Glomerular visceral epithelial cell (primary cell): ENCODE results near the gene DAAM2.

Source experiments
- DNase-seq: peaks from one replicate; pipeline ENCODE4 v3.0.0-alpha.2; 2016; ENCODE audit errors: extremely low spot score

Gene DAAM2

DNA sequence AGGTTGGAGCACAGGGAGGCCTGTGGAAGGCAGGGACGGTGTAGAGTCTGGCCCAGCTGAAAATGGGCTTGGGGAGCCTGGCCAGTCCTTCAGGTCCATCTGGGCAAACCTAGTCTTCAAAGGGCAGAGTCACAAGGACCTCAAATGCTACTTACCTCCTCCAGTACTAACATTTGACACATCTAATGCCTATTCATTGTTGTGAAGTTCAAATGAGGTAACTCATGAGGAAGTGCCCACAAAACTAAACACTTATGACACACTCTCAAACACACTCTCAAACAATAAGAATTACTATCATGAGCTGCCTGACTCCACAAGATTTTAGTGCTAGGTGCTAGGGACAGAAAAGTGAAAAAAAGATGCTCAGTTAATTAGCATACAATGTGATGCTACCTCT lies 27.1 kb downstream of the DAAM2 start:
- no peak for DNase-seq

DNA sequence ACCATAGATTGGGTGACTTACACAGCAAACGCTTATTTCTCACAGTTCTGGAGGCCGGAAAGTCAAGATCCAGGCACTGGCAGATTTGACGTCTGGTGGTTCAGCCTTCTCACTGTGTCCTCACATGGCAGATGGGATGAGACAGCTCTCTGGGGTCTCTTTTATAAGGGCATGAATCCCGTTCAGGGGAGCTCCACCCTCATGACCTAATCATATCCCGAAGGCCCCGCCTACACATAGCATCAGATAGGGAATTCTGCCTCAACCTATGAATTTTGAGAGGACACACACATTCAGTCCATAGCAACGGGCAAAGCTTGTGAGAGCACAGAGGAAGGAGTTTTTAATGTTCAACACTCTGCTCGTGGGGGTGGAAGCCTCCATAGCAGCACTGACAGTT lies 27.5 kb downstream of the DAAM2 start:
- DNase-seq = no peak

DNA sequence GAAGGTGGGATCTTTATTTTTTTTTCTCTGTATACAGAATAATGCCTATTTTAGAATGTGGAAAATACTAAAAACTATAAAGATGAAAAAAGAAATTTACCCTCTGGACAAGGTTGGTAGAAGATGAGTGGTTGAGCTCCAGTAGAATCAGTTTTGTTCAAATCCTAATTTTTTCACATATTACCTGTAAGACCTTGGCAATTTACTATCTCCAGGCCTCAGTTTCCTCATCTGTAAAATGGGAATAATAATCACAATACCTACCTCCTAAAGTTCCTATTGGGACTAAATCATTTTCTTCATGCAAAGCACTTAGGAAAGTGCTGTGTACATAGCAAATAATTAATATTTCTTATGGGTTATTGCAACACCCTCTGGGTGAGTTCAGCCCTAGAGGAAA lies 28.4 kb downstream of the DAAM2 start:
- no peak for DNase-seq

DNA sequence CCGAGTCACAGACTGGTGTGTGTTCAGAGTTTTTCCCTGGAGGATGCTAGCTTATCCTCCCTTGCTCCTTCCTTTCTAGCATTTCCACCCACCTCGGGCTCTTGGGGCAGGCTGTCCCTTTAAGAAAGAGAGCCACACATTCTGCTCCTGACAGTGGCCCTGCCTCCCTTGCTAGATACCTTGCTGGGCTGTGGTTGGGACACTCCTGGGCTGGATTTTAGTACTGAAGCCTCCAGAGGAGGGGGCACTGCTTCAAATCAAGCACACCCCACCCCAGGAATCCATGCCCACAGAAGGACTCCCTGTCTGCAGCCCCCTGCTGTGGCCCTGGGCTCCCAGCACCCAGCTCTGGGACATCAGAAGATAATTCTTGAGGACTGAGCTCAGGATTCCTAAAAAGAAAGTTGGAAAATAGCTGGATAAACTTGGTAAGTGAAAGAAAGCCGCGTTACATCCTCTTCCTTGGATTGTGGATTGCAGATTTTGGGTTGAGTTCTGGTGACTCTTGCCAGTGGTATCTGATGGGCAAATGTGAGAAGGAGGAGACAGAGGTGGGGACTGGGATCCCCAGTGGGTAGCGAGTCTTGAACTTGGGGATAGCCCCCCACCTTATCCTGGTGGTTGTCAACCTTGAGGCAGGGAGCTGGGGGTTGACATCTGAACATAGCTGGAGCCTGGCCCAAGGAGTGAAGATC lies 29.0 kb downstream of the DAAM2 start:
- no peak for DNase-seq

DNA sequence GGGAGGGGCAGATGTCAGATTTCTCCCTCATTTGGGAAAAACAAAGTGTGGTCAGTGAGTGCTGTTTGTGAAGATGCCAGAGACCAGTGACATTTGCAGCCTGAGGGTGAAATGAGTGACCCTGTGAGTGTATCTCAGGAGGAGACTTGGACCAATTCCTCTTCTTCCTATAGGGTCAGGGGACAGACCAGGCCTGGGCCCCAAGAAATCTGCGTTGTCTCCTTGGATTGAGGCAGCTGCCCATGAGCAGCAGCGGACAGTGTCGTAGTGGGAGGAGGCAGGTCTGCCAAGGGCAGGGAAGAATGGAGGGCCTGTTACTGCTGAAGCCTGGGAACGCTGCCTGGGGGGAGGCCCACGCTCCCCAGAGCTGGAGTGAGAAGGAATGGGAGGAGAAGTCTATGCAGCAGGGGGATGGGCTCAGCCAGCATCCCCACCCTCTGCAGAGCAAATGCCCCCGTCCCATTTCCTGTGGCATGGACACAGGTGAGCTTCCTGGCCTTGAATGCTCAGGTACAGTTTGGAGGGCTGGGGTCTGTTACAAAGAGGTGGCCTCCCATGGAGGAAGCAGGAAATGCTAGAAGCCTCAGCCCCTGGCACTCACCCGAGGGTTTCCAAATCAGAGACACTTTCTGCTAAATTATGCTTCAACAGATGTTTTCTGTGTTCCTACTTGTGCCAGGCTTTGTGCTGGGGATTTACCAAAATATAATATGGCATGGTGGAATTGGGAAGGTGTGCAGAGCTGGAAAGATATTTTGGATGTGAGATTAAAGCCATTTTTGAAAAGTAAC lies 29.8 kb downstream of the DAAM2 start:
- DNase-seq = no peak

DNA sequence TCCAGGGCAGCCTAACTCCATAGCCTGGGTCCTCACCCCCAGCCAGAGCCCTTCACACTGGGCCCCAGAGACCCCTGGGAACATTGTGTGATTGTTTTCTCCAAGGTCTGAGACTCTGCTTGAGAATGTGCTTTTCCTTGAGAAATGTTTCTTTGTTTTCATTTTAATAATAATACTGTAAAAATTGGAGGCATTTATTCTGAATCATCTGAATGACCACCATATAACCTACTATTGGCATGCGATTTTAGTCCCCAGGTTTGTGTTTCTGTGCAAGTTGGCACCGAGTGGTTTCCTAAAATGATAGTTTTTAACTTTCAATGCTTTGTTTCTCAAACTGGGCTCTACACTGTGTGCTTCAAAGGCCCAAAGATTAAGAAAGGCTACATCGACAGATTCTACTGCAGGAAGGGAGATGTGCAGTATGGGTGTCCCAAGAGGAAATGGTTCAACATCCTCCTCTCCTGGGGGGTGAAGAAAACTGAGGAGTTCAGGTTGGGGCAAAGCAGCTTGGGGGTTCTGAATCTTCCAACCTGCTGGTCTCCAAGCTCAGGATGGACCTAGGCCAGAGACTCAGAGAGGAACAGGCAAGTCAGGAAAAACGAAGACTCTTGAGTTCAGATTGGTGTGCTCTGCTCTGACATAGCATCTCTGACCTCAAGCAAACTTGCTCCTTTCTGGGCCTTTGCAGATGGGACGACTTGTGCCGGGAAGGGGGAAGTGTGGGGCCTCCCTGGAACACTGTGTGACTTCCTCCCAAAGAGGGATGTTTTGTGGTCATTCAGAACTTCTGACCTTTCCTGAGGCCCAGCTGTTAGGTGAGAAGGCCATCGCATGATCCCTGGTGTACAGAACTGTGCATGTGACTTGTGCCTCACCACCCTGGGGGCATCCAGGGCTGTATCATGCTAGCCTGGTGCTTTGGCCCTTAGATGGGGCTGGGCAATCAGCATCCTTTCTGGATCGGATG lies 31.0 kb downstream of the DAAM2 start:
- no peak for DNase-seq

DNA sequence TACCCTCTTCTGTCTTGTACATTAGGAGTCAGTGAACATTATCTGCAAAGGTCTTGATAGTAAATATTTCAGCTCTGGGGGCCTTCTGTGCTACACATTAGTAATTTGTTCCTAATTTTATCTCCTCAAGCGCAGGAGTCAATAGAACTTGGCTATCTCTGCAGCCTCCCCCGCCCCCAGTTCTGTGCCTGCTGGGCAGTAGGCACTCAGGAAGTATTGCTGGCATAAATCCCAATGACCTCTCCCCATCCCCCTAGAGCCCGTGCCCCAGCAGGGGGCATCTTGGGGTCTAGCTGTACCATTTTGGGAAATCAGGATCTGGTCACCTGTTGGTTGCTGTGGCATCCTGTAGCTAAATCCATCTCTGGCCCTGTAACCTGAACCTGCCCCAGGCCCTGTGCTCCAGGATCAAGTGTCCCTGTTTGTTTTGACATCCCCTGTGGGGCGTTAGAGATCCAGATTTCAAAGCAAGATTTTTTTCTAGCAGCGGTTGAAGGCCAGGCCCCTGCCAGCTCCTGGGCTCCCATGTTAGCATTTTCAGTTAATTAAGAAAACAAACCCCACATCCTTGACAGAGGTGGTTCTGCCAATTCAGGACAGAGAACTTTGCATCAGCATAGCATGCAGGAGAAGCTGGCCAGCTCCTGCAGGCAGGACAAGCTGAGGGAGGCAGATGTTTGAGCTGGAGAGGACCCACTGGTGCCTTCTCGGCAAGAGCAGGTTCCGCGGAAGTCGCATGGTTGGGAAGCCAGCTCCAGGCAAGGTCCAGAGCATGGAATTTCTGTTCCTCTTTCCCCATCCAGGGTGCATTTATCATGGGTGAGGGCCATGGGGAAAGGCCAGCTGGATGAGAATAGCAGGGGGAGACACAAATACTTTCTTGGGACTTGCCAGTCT lies 32.1 kb downstream of the DAAM2 start:
- DNase-seq = no peak

DNA sequence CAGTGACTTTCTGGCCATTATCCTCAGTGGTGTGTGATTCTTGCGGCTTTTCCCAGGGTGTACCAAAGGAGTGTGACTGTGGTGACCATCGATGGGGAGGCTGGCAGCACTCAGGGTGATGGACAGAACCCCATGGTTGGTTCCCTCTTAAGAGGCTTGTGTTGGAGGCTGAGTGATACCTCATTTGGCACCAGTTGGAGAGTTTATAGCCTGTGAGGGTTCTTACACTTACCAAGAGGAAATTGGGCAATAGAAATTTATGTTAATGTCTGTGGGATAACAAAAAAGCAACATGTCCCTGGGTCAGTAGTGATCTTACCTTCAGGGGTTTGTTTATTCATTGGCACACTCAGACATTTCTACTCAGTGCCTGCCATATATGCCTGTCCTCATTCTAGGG lies 37.2 kb downstream of the DAAM2 start:
- DNase-seq = no peak

DNA sequence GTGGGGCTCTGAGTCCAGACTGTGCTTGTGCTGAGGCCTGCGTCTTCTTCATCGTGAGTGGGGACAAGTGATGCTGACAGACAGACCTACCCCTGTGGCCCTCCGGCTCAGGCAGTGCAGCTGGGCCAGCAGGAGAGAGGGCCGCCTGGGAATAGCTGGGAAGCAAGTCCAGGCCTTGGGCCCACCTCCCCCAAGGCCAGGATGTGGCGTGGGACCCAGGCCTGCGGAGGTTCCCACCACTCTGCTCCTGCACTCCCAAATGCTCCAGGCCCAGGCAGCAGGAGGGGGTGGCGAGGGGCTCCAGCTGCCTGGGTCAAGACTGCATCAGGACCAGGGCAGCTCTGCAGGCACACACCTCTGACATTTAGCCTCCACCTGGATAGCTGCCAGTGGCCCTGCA lies 38.3 kb downstream of the DAAM2 start:
- DNase-seq = no peak

DNA sequence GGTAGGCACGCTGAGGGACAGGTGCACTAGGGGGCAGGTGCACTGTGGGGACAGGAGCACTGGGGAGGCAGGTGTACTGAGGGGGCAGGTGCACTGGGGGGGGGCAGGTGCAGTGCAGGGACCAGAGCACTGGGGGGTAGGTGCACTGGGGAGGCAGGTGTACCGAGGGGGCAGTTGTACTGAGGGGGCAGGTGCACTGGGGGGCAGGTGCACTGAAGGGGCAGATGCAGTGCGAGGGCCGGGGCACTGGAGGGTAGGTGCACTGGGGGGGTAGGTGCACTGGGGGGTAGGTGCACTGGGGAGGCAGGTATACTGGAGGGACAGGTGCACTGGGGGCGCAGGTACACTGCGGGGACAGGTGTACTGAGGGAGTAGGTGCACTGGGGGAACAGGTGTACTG lies 39.5 kb downstream of the DAAM2 start:
- no peak for DNase-seq

DNA sequence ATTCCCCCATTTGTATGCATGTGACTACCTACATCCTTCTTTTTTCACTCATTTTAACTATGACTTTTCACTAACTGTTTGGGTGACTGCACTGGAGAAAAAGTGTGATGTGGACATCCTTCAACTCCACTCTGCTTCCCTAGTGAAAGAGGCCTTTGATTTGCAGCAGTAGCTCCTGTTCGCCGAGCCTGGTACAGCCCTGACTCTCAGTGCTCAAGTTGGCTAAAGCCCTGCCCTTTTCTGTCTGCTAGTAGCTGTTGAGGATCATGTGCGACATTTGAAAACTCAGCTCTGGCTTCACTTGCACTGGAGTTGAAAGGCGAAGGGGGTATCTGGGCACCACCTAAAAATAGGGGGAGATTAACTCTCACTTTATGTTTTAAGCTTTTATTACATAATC lies 42.1 kb downstream of the DAAM2 start:
- no peak for DNase-seq

DNA sequence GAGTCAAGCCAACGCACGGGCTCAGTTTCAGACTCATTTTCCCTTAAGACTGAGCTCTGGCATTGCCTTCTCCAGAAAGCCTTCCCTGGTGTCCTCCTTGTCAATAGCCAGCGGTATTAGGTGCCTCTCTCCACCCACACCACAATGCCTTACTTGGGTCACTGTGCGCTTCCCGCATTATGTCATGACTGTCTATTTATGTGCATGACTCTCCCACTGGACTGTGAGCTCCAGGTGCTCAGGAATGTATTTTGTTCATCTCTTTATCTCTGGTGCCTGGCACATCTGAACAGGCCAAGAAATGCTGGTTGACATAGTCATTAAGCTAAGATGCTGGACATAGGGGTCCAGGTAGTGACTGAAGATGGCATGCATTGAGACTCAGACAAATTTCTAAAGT lies 42.7 kb downstream of the DAAM2 start:
- no peak for DNase-seq

DNA sequence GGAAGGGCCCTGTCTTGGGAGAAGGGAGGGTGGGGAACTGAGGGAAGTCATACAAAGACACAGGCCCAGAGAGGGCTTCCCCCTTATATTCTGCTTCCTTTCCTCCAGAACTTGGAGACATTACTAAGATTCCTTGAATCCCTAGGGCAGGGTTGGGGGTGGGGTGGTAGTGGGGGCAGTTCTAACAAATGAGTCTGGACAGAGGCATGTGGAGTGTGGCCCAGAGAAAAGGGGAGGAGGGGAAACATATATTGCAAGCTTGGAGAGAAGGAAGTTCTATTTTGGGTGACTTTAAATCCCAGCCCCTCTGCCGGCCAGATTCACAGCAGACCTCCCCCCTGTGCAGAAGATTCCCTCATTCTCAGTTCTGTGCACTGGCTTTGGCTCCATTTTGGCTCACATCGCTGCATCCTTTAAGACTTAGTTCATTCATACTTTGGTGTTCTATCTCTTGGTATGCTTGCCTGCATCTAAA lies 43.7 kb downstream of the DAAM2 start:
- DNase-seq = no peak

DNA sequence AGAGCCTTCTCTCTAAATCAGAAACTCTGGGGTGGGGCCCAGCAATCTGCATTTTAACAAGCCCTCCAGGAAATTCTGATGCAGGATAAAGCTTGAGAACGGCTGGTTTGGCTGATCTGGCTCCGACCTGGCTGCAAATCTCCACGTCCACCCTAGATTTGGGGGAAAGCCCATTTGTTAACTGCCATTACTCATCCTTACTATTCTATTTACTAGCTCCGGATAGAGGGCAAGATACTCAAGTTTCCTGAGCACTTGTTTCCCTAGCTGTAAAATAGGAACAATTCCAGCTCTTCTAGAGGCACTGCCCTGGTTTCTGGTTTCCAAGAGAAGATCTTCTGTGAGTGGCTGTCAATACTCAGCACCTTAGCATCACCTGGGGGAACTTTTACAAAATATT lies 44.4 kb downstream of the DAAM2 start:
- DNase-seq = no peak

DNA sequence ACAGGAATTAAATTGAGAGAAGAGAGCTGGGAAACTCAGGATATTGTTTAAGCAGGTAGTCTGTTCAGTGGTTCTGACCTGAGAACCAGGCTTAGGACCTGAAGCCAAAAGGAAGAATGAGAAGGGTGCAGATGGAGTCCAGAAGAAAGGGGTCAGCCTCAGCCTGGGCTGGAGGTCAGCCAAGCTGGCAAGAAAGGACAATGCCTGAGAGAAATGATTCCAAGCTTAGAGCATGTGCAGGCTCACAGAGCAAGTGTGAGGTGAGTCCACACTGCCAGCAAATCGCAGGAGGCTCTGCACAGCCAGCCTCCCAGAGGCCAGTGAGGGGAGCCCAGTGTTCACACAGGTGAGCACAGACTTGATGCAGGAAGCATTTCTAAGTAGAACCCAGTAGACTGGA lies 47.3 kb downstream of the DAAM2 start:
- no peak for DNase-seq

DNA sequence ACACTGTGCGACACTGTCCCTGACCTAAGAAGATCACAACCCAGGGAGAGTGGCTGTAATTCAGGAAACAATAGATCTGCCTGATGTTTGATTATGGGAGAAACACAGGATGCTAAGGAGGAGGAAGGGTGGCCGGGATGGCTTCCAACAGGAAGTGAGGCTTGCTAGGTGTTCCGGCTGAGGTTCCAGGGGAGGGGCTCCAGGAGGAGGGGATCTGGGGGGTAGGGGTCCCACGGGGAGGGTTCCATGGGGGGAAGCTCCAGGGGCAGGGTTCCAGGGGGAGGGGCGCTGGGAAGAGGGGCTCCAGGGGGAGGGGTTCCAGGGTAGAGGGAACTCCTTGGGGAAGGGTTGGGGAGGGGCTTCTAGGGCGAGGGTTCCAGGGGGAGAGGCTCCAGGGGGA lies 48.6 kb downstream of the DAAM2 start:
- DNase-seq = no peak

DNA sequence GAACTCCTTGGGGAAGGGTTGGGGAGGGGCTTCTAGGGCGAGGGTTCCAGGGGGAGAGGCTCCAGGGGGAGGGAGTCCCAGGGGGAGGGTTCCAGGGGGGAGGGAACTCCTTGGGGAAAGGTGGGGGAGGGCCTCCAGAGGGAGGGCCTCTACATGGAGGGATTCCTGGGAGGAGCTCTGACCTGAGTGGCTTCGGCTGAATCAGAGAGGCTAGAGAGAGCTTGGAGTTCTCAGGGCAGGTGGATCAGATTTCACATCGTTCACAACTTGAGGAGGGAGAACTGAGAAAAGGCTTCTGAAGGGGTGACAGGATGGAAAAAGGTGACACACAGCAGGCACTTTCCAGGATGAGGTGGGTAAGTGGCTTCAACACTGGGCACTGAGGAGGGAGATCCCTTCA lies 49.1 kb downstream of the DAAM2 start:
- no peak for DNase-seq

DNA sequence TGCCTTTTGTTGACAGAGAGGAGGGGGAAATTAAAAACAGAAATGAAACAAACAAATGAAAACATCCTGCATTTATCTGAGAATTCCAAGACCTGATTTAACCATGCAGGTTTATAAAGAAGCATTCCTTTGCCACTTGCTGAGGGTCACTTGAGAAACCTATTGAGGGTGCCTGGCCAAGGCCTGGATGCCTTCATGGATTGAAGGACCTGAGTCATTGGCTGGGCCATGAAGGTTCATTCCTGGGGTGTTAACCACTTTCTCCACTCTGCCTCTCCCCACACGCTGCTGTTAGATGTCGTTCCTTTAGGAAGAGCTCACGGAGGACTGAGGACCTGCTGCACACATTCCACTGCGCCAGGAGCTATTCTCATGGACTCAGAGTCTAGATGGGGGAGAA lies 49.7 kb downstream of the DAAM2 start:
- DNase-seq = no peak

DNA sequence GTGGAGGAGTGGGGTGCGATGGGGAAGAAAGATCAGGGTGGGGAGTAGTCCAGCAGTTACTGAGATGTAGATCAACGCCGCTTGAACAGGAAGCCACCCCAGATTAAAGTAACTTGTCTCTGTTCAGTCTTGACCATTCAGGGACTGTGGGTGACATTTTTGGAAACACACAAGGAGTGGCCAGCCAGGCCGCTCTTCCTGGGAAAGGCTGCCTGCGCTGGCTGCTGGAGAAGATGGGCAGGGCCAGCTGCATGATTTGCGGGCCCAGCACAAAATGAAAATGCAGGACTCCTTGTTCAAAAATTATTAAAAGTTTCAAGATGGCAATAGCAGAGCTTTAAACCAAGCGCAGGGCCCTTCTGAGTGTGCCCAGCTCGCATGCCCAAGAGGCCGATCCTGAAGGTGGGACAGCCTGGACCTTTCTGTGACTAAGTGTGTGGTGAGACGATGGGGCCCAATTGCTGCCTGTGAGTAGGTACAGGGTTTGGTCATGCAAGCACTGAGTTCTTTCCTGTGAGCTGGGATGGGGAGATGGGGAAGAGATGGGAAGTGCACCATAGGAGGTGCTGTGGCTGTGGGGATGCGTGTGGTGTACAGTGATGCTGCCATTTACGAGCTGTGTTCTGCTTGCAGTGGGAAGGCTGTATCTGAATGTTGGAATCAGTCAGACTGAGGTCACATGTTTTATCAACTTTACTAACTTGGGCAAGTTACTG lies 51.3 kb downstream of the DAAM2 start:
- DNase-seq = no peak

DNA sequence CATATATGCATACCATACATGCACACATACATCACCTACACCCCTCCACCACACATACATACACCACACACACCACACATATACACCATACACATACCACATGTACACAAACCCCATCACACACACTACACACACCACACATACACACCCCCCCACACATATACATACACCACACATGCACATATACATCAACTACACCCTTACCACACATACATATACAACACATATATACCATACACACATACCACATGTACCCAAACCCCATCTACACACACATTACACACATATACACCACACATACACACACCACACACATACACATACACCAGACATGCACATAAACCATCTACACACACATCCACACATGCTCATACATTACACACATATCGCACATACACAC lies 52.7 kb downstream of the DAAM2 start:
- DNase-seq = no peak

DNA sequence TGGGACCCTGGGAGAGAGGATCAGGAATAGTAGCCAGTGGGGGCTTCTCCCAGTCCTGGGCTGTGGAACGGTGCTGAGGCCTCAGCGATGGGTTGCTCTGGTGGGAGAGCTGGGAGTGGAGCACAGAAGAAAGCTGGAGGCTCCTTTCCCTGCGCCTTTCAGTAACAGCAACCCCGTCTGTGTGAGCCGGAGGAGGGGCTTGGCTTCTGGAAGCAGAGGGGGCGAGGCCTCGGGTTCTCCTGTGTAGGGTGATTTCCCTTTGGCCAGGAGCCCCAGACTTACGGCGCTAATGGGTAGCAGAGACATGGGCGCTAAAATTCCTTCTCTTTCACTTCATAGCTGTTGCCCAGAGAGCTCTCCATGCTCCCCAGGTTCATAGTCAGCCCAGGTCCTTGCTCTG lies 55.0 kb downstream of the DAAM2 start:
- DNase-seq = no peak
